ENCODE results near the gene TBCA. TPM values are rescaled to one million over a fixed set of nuclear protein-coding genes. Genes with fewer than 3 reads are reported as not detected.

The TBCA gene
- total and polyA plus RNA-seq, 2 of the 13 experiments (the other 11 are each of a cell fraction or from before 2014, with no cell fraction given), result 93.8 to 309 TPM

GRCh38 chr5:77824981-77825380 is 48.8 kb upstream of the TBCA start:
- Histone ChIP-seq H3K27ac (ENCODE audit: extremely low read length, insufficient read depth, low read length) (no peak overlapping the region), H3K9ac (ENCODE audit: insufficient read depth, low read depth, low read length) (no peak overlapping the region), H3K79me2 (ENCODE audit: insufficient read depth, low read length) (no peaks in the 10 kb centered on the region), H3K4me1 (ENCODE audit: insufficient read depth, low read length) (no peaks in the 10 kb centered on the region), H2AFZ (ENCODE audit: low read length) (no peak overlapping the region), H3K4me3 (replicated peaks in 1 of 3; ENCODE audit: insufficient read depth in 1 of 3, low read depth in 2 of 3, low read length in 3 of 3) (no peak overlapping the region), H3K9me3 (ENCODE audit: low read length) (no peaks in the 10 kb centered on the region), H4K20me1 (ENCODE audit: insufficient read depth, low read length) (no peaks in the 10 kb centered on the region), H3K36me3 (replicated peaks in 1 of 2; ENCODE audit: control insufficient read depth in 1 of 2, insufficient read depth in 2 of 2, low read length in 2 of 2) (no peaks in the 10 kb centered on the region), H3K27me3 (ENCODE audit: control insufficient read depth in 1 of 2, insufficient read depth in 2 of 2, low read length in 2 of 2) (no peaks in the 10 kb centered on the region; a peak in 1 of 5 replicates), H3K4me2 (ENCODE audit: low read depth, low read length) (no peak overlapping the region)
- FAIRE-seq, result no peak
- no peak for ATAC-seq
- TF ChIP-seq ZNF414 (CRISPR knock-in tag; IDR thresholded peaks at IDR 0.05) (no peak), MEIS2 (CRISPR knock-in tag; IDR thresholded peaks at IDR 0.05) (no peak), ZSCAN20 (CRISPR knock-in tag; IDR thresholded peaks at IDR 0.05; ENCODE audit: borderline replicate concordance) (no peak)
- POLR2A ChIA-PET, result no interaction called here
- CTCF ChIA-PET (ENCODE audit: low intra/inter-chr PET ratio, low total read pairs), result no interaction called here
- in situ Hi-C loops (cut with HindIII; ENCODE audit: extremely low pct_ligation_motif_present, low pct_unique_long_range_greater_than_20kb), result no loop called here
- BruUV-seq (replicated peaks), result no TSS peak
- no peak for DNase-seq (ENCODE audit: low spot score)
- intact Hi-C loops (cut with micrococcal nuclease; ENCODE audit: unreplicated experiment), result no loop called here
- WGBS (ENCODE audit: low lambda C conversion rate), result 81% methylated on average over 2 of the region's 2 CpGs

- H3K4me3 ChIP-seq (replicated peaks in 1 of 3; ENCODE audit: insufficient read depth in 1 of 3, low read depth in 2 of 3, low read length in 3 of 3), result no peak overlapping the region
- H4K20me1 ChIP-seq (ENCODE audit: insufficient read depth, low read length), result no peaks in the 10 kb centered on the region
- in situ Hi-C loops (cut with HindIII; ENCODE audit: extremely low pct_ligation_motif_present, low pct_unique_long_range_greater_than_20kb), result no loop called here
- ChIA-PET CTCF (ENCODE audit: low intra/inter-chr PET ratio, low total read pairs) (no interaction called here), POLR2A (no interaction called here)
- 0% methylated on average over 1 of the region's 2 CpGs for WGBS (ENCODE audit: low lambda C conversion rate)
- H3K79me2 ChIP-seq (ENCODE audit: insufficient read depth, low read length), result no peaks in the 10 kb centered on the region
- DNase-seq (ENCODE audit: low spot score) (no peak), FAIRE-seq (no peak), ATAC-seq (no peak)
- H3K27ac ChIP-seq (ENCODE audit: extremely low read length, insufficient read depth, low read length), result no peak overlapping the region
- no TSS peak for BruUV-seq (replicated peaks)
- no peak for TF ChIP-seq CREB1 (IDR thresholded peaks at IDR 0.05)
- no peak for TF ChIP-seq CREB1 (CRISPR knock-in tag; IDR thresholded peaks at IDR 0.05)
- no peak for TF ChIP-seq HNF4G (IDR thresholded peaks at IDR 0.05; ENCODE audit: borderline replicate concordance, low read depth, low read length)
- no peak for TF ChIP-seq HNF4G (CRISPR knock-in tag; IDR thresholded peaks at IDR 0.05; ENCODE audit: borderline replicate concordance, low read depth)
- TF ChIP-seq ZNF678 (CRISPR knock-in tag; IDR thresholded peaks at IDR 0.05), result no peak
- TF ChIP-seq TBP (CRISPR knock-in tag; IDR thresholded peaks at IDR 0.05), result no peak
- TF ChIP-seq HDAC1 (CRISPR knock-in tag; IDR thresholded peaks at IDR 0.05), result no peak
- no peak for TF ChIP-seq BRF2 (CRISPR knock-in tag; IDR thresholded peaks at IDR 0.05)
- H3K27me3 ChIP-seq (ENCODE audit: control insufficient read depth in 1 of 2, insufficient read depth in 2 of 2, low read length in 2 of 2), result no peaks in the 10 kb centered on the region
- no peak overlapping the region for H3K9ac ChIP-seq (ENCODE audit: insufficient read depth, low read depth, low read length)
- no peaks in the 10 kb centered on the region for H3K36me3 ChIP-seq (replicated peaks in 1 of 2; ENCODE audit: control insufficient read depth in 1 of 2, insufficient read depth in 2 of 2, low read length in 2 of 2)
- no peaks in the 10 kb centered on the region for H3K9me3 ChIP-seq (ENCODE audit: low read length)
- H3K4me1 ChIP-seq (ENCODE audit: insufficient read depth, low read length), result peaks cover 31% of the 10 kb centered on the region
- H3K4me2 ChIP-seq (ENCODE audit: low read depth, low read length), result no peak overlapping the region
- H2AFZ ChIP-seq (ENCODE audit: low read length), result no peak overlapping the region
- intact Hi-C loops (cut with micrococcal nuclease; ENCODE audit: unreplicated experiment), result no loop called here
These were observed 40.5 kb upstream of the TBCA start for GRCh38 chr5:77816686-77817085.

Measured in HepG2 (cell line).